Smooth muscle cell (in vitro differentiated cells): ENCODE results near the gene FRY. TPM values are rescaled to one million over a fixed set of nuclear protein-coding genes. Genes with fewer than 3 reads are reported as not detected.

ENCODE experiments used
- DNase-seq: peaks from one replicate; lab custom pipeline; 2025; ENCODE audit not compliant: unreplicated experiment; lab: John Stamatoyannopoulos, UW
- H2AFZ ChIP-seq: fragments of 200-600 bp; sonication (generic); 2 replicates; pipeline ENCODE4 v1.6.0; 2016; ENCODE audit warnings: antibody characterized with exemption, low read depth, mild to moderate bottlenecking
- H3F3A ChIP-seq: fragments of 200-600 bp; sonication (generic); 2 replicates; pipeline ENCODE4 v1.6.0; 2017; ENCODE audit warnings: antibody characterized with exemption, low read depth
- H3K27ac ChIP-seq: fragments of 200-600 bp; sonication (generic); 2 replicates; pipeline ENCODE4 v1.5.1; 2016; ENCODE audit warnings: low read depth, mild to moderate bottlenecking
- H3K27me3 ChIP-seq: fragments of 200-600 bp; sonication (generic); 2 replicates; pipeline ENCODE4 v1.6.1; 2016; ENCODE audit warnings: low read depth, mild to moderate bottlenecking
- H3K36me3 ChIP-seq: fragments of 200-600 bp; sonication (generic); 2 replicates; pipeline ENCODE4 v1.5.1; 2016; ENCODE audit warnings: low read depth
- H3K4me1 ChIP-seq: fragments of 200-600 bp; sonication (generic); 2 replicates; pipeline ENCODE4 v1.5.1; 2016; ENCODE audit warnings: low read depth
- H3K4me2 ChIP-seq: fragments of 200-600 bp; sonication (generic); 2 replicates; pipeline ENCODE4 v1.6.0; 2016; ENCODE audit warnings: mild to moderate bottlenecking
- H3K4me3 ChIP-seq: fragments of 200-600 bp; sonication (generic); 2 replicates; pipeline ENCODE4 v1.5.1; 2016; ENCODE audit warnings: mild to moderate bottlenecking
- H3K79me2 ChIP-seq: fragments of 200-600 bp; sonication (generic); 2 replicates; pipeline ENCODE4 v1.6.0; 2016; ENCODE audit warnings: low read depth, mild to moderate bottlenecking
- H3K9ac ChIP-seq: fragments of 200-600 bp; sonication (generic); 2 replicates; pipeline ENCODE4 v1.6.0; 2016; ENCODE audit warnings: low read depth
- H3K9me3 ChIP-seq: fragments of 200-600 bp; sonication (generic); replicated peaks from 2 replicates; pipeline ENCODE4 v1.5.1; 2016; ENCODE audit warnings: low read depth
- H4K20me1 ChIP-seq: fragments of 200-600 bp; sonication (generic); 2 replicates; pipeline ENCODE4 v1.6.0; 2016; ENCODE audit warnings: low read depth
- WGBS: methylation state at CpG from one replicate; pipeline ENCODE4 v1.1.7; 2016; ENCODE audit warnings: low lambda C conversion rate; 5-methylcytosine and 5-hydroxymethylcytosine counted together
- polyA plus RNA-seq: library from polyadenylated mRNA; unstranded; fragments of >200 nt; fragmentation: Nextera tagmentation; extraction: Ambion mirVana; gene quantifications from 2 replicates; pipeline ENCODE4 v1.2.1, GENCODE V29; 2016
- total RNA-seq: library from RNA; depleted of rRNA; stranded (reverse); fragments of >200 nt; gene quantifications from 2 replicates; pipeline ENCODE4 v1.2.3, GENCODE V29; 2014
- TF ChIP-seq, protein P1 (sequence below): fragments of 200-600 bp; sonication (generic); IDR thresholded peaks from 2 replicates; pipeline ENCODE4 v1.5.1; 2017; ENCODE audit warnings: borderline replicate concordance, mild to moderate bottlenecking, antibody characterized with exemption; ENCODE audit not compliant: insufficient read depth, poor library complexity, severe bottlenecking

FRY gene
- total and polyA plus RNA-seq, 2 experiments from 2014 or later: 1.1 to 3.2 TPM

GRCh38 chr13:32107474-32107873 lies 75.9 kb downstream of the FRY start:
- no peak for DNase-seq
- Histone ChIP-seq H2AFZ (no peak overlapping the region), H3K4me1 (no peaks in the 10 kb centered on the region), H3K27ac (no peak overlapping the region), H3K27me3 (no peaks in the 10 kb centered on the region), H3K79me2 (no peaks in the 10 kb centered on the region), H3K4me2 (no peak overlapping the region), H3K9ac (no peak overlapping the region), H4K20me1 (no peaks in the 10 kb centered on the region), H3K9me3 (no peaks in the 10 kb centered on the region), H3K36me3 (no peaks in the 10 kb centered on the region), H3K4me3 (no peak overlapping the region), H3F3A (no peaks in the 10 kb centered on the region)
- TF ChIP-seq, protein P1, sequence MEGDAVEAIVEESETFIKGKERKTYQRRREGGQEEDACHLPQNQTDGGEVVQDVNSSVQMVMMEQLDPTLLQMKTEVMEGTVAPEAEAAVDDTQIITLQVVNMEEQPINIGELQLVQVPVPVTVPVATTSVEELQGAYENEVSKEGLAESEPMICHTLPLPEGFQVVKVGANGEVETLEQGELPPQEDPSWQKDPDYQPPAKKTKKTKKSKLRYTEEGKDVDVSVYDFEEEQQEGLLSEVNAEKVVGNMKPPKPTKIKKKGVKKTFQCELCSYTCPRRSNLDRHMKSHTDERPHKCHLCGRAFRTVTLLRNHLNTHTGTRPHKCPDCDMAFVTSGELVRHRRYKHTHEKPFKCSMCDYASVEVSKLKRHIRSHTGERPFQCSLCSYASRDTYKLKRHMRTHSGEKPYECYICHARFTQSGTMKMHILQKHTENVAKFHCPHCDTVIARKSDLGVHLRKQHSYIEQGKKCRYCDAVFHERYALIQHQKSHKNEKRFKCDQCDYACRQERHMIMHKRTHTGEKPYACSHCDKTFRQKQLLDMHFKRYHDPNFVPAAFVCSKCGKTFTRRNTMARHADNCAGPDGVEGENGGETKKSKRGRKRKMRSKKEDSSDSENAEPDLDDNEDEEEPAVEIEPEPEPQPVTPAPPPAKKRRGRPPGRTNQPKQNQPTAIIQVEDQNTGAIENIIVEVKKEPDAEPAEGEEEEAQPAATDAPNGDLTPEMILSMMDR: no peak
- 86% methylated on average over 4 of the region's 4 CpGs for WGBS

- Histone ChIP-seq H3F3A (no peaks in the 10 kb centered on the region), H3K36me3 (no peaks in the 10 kb centered on the region), H4K20me1 (no peaks in the 10 kb centered on the region), H3K79me2 (no peaks in the 10 kb centered on the region), H3K27me3 (no peaks in the 10 kb centered on the region), H3K4me1 (no peaks in the 10 kb centered on the region), H3K4me2 (no peak overlapping the region), H3K9me3 (no peaks in the 10 kb centered on the region), H3K4me3 (no peak overlapping the region), H3K27ac (no peak overlapping the region), H2AFZ (no peak overlapping the region), H3K9ac (no peak overlapping the region)
- TF ChIP-seq, protein P1: no peak
- 88% methylated on average over 2 of the region's 2 CpGs for WGBS
- DNase-seq: no peak
Measured at GRCh38 chr13:32107973-32108372, 76.4 kb downstream of the FRY start.

GRCh38 chr13:32113532-32113931 lies 82.0 kb downstream of the FRY start:
- Histone ChIP-seq H3F3A (no peaks in the 10 kb centered on the region), H3K4me1 (peaks cover 4% of the 10 kb centered on the region), H4K20me1 (no peaks in the 10 kb centered on the region), H3K9me3 (no peaks in the 10 kb centered on the region), H3K36me3 (no peaks in the 10 kb centered on the region), H2AFZ (no peak overlapping the region), H3K27me3 (no peaks in the 10 kb centered on the region), H3K27ac (no peak overlapping the region), H3K79me2 (no peaks in the 10 kb centered on the region), H3K4me3 (no peak overlapping the region), H3K4me2 (no peak overlapping the region), H3K9ac (no peak overlapping the region)
- TF ChIP-seq, protein P1: no peak
- 94% methylated on average over 1 of the region's 1 CpG for WGBS
- DNase-seq: no peak

DNA sequence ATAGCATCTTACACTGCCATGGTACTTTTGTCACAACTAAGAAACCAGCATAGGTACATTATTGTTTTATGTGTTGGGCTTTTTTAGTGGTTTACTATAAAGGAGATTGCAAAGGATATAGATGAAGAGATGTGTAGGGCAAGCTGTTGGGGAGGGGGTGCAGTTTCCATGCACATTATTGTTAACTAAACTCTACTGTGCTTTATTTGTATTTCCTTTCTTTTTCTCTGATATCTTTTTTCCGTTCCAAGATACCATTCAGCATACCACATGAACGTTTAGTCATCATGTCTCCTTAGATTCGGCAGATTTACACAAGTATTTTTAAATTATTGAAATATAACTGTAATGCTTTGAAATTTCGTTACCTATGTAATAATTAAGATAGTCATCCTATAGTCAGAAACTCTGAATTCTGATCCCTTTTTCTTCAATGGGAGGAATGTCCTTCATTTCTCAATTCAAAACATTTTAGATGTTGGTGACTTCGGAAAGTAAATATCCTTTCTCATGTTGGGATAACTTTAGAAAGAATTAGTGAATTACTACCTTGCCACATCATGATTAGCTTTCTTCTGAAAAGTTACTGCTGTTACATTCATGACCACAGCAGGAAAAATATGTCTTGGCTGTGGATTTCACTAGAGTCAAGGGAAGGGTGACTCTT lies 82.8 kb downstream of the FRY start:
- DNase-seq: no peak
- TF ChIP-seq, protein P1: no peak
- Histone ChIP-seq H3K36me3 (no peaks in the 10 kb centered on the region), H2AFZ (no peak overlapping the region), H3K27me3 (no peaks in the 10 kb centered on the region), H3K9ac (no peak overlapping the region), H4K20me1 (no peaks in the 10 kb centered on the region), H3K4me2 (no peak overlapping the region), H3K9me3 (no peaks in the 10 kb centered on the region), H3K79me2 (no peaks in the 10 kb centered on the region), H3F3A (no peaks in the 10 kb centered on the region), H3K4me1 (peaks cover 4% of the 10 kb centered on the region), H3K27ac (no peak overlapping the region), H3K4me3 (no peak overlapping the region)
- WGBS: 89% methylated on average over 5 of the region's 5 CpGs
